GM23338 (cell line): ENCODE results near the gene C1orf141.

ENCODE experiments used
- CTCF ChIP-seq, 2 experiments: fragments of 200-600 bp in 1 of 2; sonication (generic) in 1 of 2; conservative IDR thresholded peaks; 2 replicates each; pipeline versions ENCODE4 v1.5.1 to v1.6.1; 2016 to 2017; ENCODE audit warnings: antibody characterized with exemption in 2 of 2, low read depth in 2 of 2, mild to moderate bottlenecking in 2 of 2, moderate library complexity in 1 of 2
- EZH2 ChIP-seq: fragments of 200-600 bp; sonication (generic); IDR thresholded peaks from one replicate; pipeline ENCODE4 v1.8.0; 2017; ENCODE audit warnings: antibody characterized with exemption, mild to moderate bottlenecking, low read depth; ENCODE audit not compliant: unreplicated experiment

- TF ChIP-seq CTCF (conservative IDR thresholded peaks at IDR 0.05; ENCODE audit: low read depth in 2 of 2): no peak
- no peak for TF ChIP-seq EZH2
Measured at GRCh38 chr1:67078291-67078690, 56.5 kb downstream of the C1orf141 start.
